HEK293 (cell line): ENCODE data around the gene GSG1L.

ENCODE experiments used
- CTCF ChIA-PET: fragments of 350-600 bp; formaldehyde crosslinking; extraction: SDS; loops from one replicate; lab custom pipeline; 2021; ENCODE audit warnings: antibody characterized with exemption; lab: Yijun Ruan, JAX
- POLR2A ChIA-PET: fragments of 300-600 bp; formaldehyde crosslinking; extraction: SDS; loops from one replicate; lab custom pipeline; 2020; ENCODE audit warnings: antibody characterized with exemption, inconsistent platforms; lab: Yijun Ruan, JAX
- H3K27ac ChIP-seq: fragments of 200-500 bp; sonication (Bioruptor generic); 2 replicates; pipeline ENCODE4 v1.5.1; 2014; ENCODE audit warnings: low read depth, low read length, control low read depth, inconsistent platforms; ENCODE audit errors: extremely low read depth
- H3K36me3 ChIP-seq, 2 experiments: fragments of 200-500 bp in 1 of 2; sonication (Bioruptor generic) in 1 of 2; 1 replicate in 1 of 2; 2 replicates in 1 of 2; pipeline ENCODE4 v1.5.1; 2014 to 2017; ENCODE audit warnings: inconsistent platforms in 2 of 2, low read length in 2 of 2; ENCODE audit not compliant: control insufficient read depth in 2 of 2, insufficient read depth in 1 of 2
- H3K4me1 ChIP-seq: fragments of 200-500 bp; sonication (Bioruptor generic); 2 replicates; pipeline ENCODE4 v1.5.1; 2014; ENCODE audit warnings: mild to moderate bottlenecking, low read length, inconsistent platforms; ENCODE audit not compliant: control insufficient read depth, insufficient read depth
- H3K4me3 ChIP-seq: 2 replicates; pipeline ENCODE4 v1.5.1; 2011; ENCODE audit warnings: low read depth, mild to moderate bottlenecking, control low read depth, low read length, moderate library complexity
- H3K9me3 ChIP-seq: fragments of 200-500 bp; sonication (Bioruptor generic); 2 replicates; pipeline ENCODE4 v1.5.1; 2014; ENCODE audit warnings: low read depth, low read length, inconsistent platforms; ENCODE audit not compliant: control insufficient read depth, insufficient read depth
- MEIS1 ChIP-seq: sonication (generic); formaldehyde crosslinking; IDR thresholded peaks from 2 replicates; pipeline ENCODE4 v1.8.1; 2022; ENCODE audit warnings: missing genetic modification reagents, mild to moderate bottlenecking, borderline replicate concordance
- WT1 ChIP-seq: fragments of 450-650 bp; formaldehyde crosslinking; IDR thresholded peaks from 2 replicates; pipeline ENCODE4 v1.5.1; 2016; ENCODE audit warnings: missing biosample characterization, missing genetic modification characterization
- ZEB2 ChIP-seq: fragments of 450-650 bp; formaldehyde crosslinking; IDR thresholded peaks from 2 replicates; pipeline ENCODE4 v1.5.1; 2016; ENCODE audit warnings: missing biosample characterization, missing genetic modification characterization
- ZFP69B ChIP-seq: fragments of 450-650 bp; formaldehyde crosslinking; IDR thresholded peaks from 2 replicates; pipeline ENCODE4 v1.5.1; 2016; ENCODE audit warnings: missing biosample characterization, missing genetic modification characterization
- ZNF16 ChIP-seq: fragments of 450-650 bp; formaldehyde crosslinking; IDR thresholded peaks from 2 replicates; pipeline ENCODE4 v1.5.1; 2016; ENCODE audit warnings: low read depth, missing biosample characterization, missing genetic modification characterization
- ZNF169 ChIP-seq: fragments of 450-650 bp; formaldehyde crosslinking; IDR thresholded peaks from 2 replicates; pipeline ENCODE4 v1.5.1; 2016; ENCODE audit warnings: missing biosample characterization, missing genetic modification characterization
- ZNF184 ChIP-seq: fragments of 450-650 bp; IDR thresholded peaks from 2 replicates; pipeline ENCODE4 v1.5.1; 2018; ENCODE audit warnings: missing biosample characterization, mild to moderate bottlenecking, missing genetic modification characterization
- ZNF211 ChIP-seq: fragments of 450-650 bp; formaldehyde crosslinking; IDR thresholded peaks from 2 replicates; pipeline ENCODE4 v1.5.1; 2016; ENCODE audit warnings: low read depth, missing biosample characterization, missing genetic modification characterization
- ZNF214 ChIP-seq: fragments of 450-650 bp; formaldehyde crosslinking; IDR thresholded peaks from 2 replicates; pipeline ENCODE4 v1.5.1; 2017; ENCODE audit warnings: missing biosample characterization, mild to moderate bottlenecking, missing genetic modification characterization, borderline replicate concordance
- ZNF223 ChIP-seq: fragments of 450-650 bp; formaldehyde crosslinking; IDR thresholded peaks from 2 replicates; pipeline ENCODE4 v1.5.1; 2016; ENCODE audit warnings: missing biosample characterization, missing genetic modification characterization
- ZNF311 ChIP-seq: fragments of 450-650 bp; formaldehyde crosslinking; IDR thresholded peaks from 2 replicates; pipeline ENCODE4 v1.5.1; 2017; ENCODE audit warnings: missing biosample characterization, missing genetic modification characterization, borderline replicate concordance
- ZNF350 ChIP-seq: fragments of 450-650 bp; formaldehyde crosslinking; IDR thresholded peaks from 2 replicates; pipeline ENCODE4 v1.5.0; 2017; ENCODE audit warnings: missing biosample characterization, mild to moderate bottlenecking, missing genetic modification characterization
- ZNF354C ChIP-seq: fragments of 450-650 bp; formaldehyde crosslinking; IDR thresholded peaks from 2 replicates; pipeline ENCODE4 v1.5.1; 2016; ENCODE audit warnings: missing biosample characterization, missing genetic modification characterization, low read depth, borderline replicate concordance
- ZNF510 ChIP-seq: fragments of 450-650 bp; formaldehyde crosslinking; IDR thresholded peaks from 2 replicates; pipeline ENCODE4 v1.5.1; 2018; ENCODE audit warnings: mild to moderate bottlenecking, missing genetic modification characterization, missing biosample characterization; ENCODE audit not compliant: insufficient replicate concordance
- ZNF514 ChIP-seq: fragments of 450-650 bp; formaldehyde crosslinking; IDR thresholded peaks from 2 replicates; pipeline ENCODE4 v1.5.1; 2016; ENCODE audit warnings: missing biosample characterization, missing genetic modification characterization
- ZNF549 ChIP-seq: fragments of 450-650 bp; IDR thresholded peaks from 2 replicates; pipeline ENCODE4 v1.5.1; 2018; ENCODE audit warnings: missing biosample characterization, missing genetic modification characterization, mild to moderate bottlenecking, inconsistent platforms, moderate library complexity
- ZNF561 ChIP-seq: fragments of 450-650 bp; IDR thresholded peaks from 2 replicates; pipeline ENCODE4 v1.5.1; 2018; ENCODE audit warnings: missing biosample characterization, missing genetic modification characterization, borderline replicate concordance
- ZNF585B ChIP-seq: fragments of 450-650 bp; formaldehyde crosslinking; IDR thresholded peaks from 2 replicates; pipeline ENCODE4 v1.5.1; 2016; ENCODE audit warnings: missing biosample characterization, missing genetic modification characterization
- ZNF610 ChIP-seq: fragments of 450-650 bp; formaldehyde crosslinking; IDR thresholded peaks from 2 replicates; pipeline ENCODE4 v1.5.1; 2016; ENCODE audit warnings: missing biosample characterization, missing genetic modification characterization, borderline replicate concordance
- ZNF677 ChIP-seq: fragments of 450-650 bp; IDR thresholded peaks from 2 replicates; pipeline ENCODE4 v1.5.0; 2018; ENCODE audit warnings: missing biosample characterization, mild to moderate bottlenecking, missing genetic modification characterization, moderate library complexity
- ZNF76 ChIP-seq: fragments of 450-650 bp; formaldehyde crosslinking; IDR thresholded peaks from 2 replicates; pipeline ENCODE4; 2016; ENCODE audit warnings: low read depth, missing biosample characterization, missing genetic modification characterization, borderline replicate concordance
- ZNF776 ChIP-seq: fragments of 450-650 bp; formaldehyde crosslinking; IDR thresholded peaks from 2 replicates; pipeline ENCODE4 v1.5.0; 2017; ENCODE audit warnings: missing biosample characterization, missing genetic modification characterization, borderline replicate concordance
- ZNF843 ChIP-seq: fragments of 450-650 bp; formaldehyde crosslinking; IDR thresholded peaks from 2 replicates; pipeline ENCODE4 v1.5.1; 2016; ENCODE audit warnings: missing biosample characterization, missing genetic modification characterization
- ZSCAN16 ChIP-seq: fragments of 450-650 bp; formaldehyde crosslinking; IDR thresholded peaks from 2 replicates; pipeline ENCODE4 v1.5.1; 2016; ENCODE audit warnings: missing biosample characterization, missing genetic modification characterization
- ZSCAN23 ChIP-seq: fragments of 450-650 bp; formaldehyde crosslinking; IDR thresholded peaks from 2 replicates; pipeline ENCODE4 v1.5.1; 2016; ENCODE audit warnings: missing biosample characterization, missing genetic modification characterization
- TF ChIP-seq, protein P1 (sequence below): fragments of 450-650 bp; formaldehyde crosslinking; IDR thresholded peaks from 2 replicates; pipeline ENCODE4 v1.5.1; 2016; ENCODE audit warnings: missing biosample characterization, missing genetic modification characterization
- TF ChIP-seq, protein P2 (sequence below): fragments of 450-650 bp; formaldehyde crosslinking; IDR thresholded peaks from 2 replicates; pipeline ENCODE4 v1.5.1; 2016; ENCODE audit warnings: missing biosample characterization, missing genetic modification characterization
- TF ChIP-seq, protein P3 (sequence below): fragments of 450-650 bp; formaldehyde crosslinking; IDR thresholded peaks from 2 replicates; pipeline ENCODE4 v1.5.1; 2016; ENCODE audit warnings: missing biosample characterization, missing genetic modification characterization

GSG1L gene

DNA sequence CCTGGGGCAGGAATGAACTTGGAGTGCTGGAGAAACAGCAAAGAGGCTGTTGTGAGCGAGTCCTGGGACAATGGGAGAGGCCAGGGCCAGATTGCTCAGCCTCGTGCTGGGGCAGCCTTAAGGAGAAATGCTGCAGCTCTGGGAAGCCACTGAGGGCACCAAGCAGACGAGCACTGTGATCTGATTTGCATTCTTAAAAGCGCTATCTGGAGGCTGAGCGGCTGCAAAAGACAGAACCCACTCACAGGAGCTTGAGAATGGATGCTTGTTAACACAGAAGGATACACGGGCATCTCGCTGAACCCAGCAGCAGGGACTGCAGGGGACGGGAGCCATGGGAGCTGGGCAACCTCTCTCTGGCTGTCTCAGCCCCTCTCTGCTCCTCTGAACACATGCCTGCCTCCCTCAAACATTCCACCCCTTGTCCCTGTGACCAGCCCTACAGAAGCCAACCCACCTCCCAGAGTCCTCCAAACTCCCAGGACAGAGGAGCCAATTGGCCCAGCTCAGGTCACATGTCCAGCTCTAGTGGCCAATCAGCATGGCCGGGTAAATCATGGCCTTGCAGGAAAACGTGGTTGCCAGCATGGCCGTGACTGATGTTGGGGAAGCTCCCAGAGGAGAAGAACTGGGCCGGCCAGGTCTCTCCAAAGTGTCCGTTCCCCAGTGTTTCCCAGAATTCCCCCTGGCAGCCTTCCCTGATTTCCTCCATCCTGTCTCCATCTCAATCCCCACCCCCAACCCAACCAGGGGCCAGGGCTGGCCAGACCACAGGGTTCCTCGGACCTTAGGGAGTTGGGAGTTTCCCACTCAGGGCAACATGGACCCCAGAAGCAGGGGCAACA is 60.3 kb downstream of the GSG1L start:
- H3K4me3 ChIP-seq = no peak overlapping the region
- TF ChIP-seq ZNF211 (tag by site-specific recombination) (no peak), ZNF610 (tag by site-specific recombination) (no peak), ZSCAN23 (tag by site-specific recombination) (no peak), ZFP69B (tag by site-specific recombination) (no peak), ZNF549 (tag by site-specific recombination) (no peak), ZNF16 (tag by site-specific recombination) (no peak), MEIS1 (no peak), ZNF223 (tag by site-specific recombination) (no peak), ZNF561 (tag by site-specific recombination) (no peak), ZNF776 (tag by site-specific recombination) (no peak), ZNF350 (no peak)
- TF ChIP-seq, protein P1, sequence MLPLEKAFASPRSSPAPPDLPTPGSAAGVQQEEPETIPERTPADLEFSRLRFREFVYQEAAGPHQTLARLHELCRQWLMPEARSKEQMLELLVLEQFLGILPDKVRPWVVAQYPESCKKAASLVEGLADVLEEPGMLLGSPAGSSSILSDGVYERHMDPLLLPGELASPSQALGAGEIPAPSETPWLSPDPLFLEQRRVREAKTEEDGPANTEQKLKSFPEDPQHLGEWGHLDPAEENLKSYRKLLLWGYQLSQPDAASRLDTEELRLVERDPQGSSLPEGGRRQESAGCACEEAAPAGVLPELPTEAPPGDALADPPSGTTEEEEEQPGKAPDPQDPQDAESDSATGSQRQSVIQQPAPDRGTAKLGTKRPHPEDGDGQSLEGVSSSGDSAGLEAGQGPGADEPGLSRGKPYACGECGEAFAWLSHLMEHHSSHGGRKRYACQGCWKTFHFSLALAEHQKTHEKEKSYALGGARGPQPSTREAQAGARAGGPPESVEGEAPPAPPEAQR = no peak
- TF ChIP-seq, all 188 proteins: peak for 0
- Histone ChIP-seq H3K27ac (no peak overlapping the region), H3K36me3 (no peaks in the 10 kb centered on the region), H3K9me3 (no peaks in the 10 kb centered on the region), H3K4me1 (no peaks in the 10 kb centered on the region)
- ChIA-PET CTCF (no interaction called here), POLR2A (no interaction called here)

DNA sequence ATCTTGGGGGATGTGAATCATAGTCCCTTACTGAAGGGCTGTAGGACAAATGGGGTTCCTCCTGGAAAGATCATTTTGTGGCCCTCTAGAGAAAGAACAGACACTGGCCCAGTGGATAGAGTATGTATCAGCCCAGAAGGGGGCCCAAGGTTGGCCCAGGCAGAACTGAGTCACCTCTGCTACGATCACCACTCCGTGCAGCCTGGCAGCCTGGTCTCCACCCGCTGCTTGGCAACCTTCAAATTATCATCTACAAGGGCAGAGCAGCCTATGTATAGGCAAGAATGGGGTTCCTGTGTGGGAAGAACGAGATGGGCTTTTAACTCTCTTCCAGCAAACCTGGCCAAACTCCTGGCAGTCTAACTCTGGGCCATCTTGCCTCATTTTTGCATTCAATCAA is 61.9 kb downstream of the GSG1L start:
- no peaks in the 10 kb centered on the region for H3K36me3 ChIP-seq
- TF ChIP-seq ZNF514 (tag by site-specific recombination) (no peak), ZNF311 (tag by site-specific recombination) (no peak), ZNF510 (tag by site-specific recombination) (no peak), ZNF184 (no peak), ZNF677 (tag by site-specific recombination) (no peak), ZNF169 (tag by site-specific recombination) (no peak), ZNF16 (tag by site-specific recombination) (no peak), ZSCAN16 (tag by site-specific recombination) (no peak), ZNF585B (tag by site-specific recombination) (no peak), WT1 (tag by site-specific recombination) (no peak), ZNF76 (tag by site-specific recombination) (no peak), ZEB2 (tag by site-specific recombination) (no peak), ZNF214 (tag by site-specific recombination) (no peak), ZNF843 (tag by site-specific recombination) (no peak), ZNF354C (tag by site-specific recombination) (no peak)
- TF ChIP-seq, protein P2, sequence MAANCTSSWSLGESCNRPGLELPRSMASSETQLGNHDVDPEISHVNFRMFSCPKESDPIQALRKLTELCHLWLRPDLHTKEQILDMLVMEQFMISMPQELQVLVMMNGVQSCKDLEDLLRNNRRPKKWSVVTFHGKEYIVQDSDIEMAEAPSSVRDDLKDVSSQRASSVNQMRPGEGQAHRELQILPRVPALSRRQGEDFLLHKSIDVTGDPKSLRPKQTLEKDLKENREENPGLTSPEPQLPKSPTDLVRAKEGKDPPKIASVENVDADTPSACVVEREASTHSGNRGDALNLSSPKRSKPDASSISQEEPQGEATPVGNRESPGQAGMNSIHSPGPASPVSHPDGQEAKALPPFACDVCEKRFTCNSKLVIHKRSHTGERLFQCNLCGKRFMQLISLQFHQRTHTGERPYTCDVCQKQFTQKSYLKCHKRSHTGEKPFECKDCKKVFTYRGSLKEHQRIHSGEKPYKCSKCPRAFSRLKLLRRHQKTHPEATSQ (tag by site-specific recombination) = no peak
- TF ChIP-seq, protein P3, sequence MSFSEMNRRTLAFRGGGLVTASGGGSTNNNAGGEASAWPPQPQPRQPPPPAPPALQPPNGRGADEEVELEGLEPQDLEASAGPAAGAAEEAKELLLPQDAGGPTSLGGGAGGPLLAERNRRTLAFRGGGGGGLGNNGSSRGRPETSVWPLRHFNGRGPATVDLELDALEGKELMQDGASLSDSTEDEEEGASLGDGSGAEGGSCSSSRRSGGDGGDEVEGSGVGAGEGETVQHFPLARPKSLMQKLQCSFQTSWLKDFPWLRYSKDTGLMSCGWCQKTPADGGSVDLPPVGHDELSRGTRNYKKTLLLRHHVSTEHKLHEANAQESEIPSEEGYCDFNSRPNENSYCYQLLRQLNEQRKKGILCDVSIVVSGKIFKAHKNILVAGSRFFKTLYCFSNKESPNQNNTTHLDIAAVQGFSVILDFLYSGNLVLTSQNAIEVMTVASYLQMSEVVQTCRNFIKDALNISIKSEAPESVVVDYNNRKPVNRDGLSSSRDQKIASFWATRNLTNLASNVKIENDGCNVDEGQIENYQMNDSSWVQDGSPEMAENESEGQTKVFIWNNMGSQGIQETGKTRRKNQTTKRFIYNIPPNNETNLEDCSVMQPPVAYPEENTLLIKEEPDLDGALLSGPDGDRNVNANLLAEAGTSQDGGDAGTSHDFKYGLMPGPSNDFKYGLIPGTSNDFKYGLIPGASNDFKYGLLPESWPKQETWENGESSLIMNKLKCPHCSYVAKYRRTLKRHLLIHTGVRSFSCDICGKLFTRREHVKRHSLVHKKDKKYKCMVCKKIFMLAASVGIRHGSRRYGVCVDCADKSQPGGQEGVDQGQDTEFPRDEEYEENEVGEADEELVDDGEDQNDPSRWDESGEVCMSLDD (tag by site-specific recombination) = no peak
- TF ChIP-seq, all 188 proteins: peak for 0
- ChIA-PET POLR2A (no interaction called here), CTCF (no interaction called here)
- Histone ChIP-seq H3K4me1 (no peaks in the 10 kb centered on the region), H3K27ac (no peak overlapping the region), H3K4me3 (no peak overlapping the region), H3K9me3 (no peaks in the 10 kb centered on the region)
